ENCODE results near the gene CCSER1.
"Not testable (repeated sequence)": the region's sequence is repeated elsewhere in the genome, so short reads cannot be mapped to it uniquely, and the experiment has no call there.

The CCSER1 gene

GRCh38 chr4:91454111-91454510 lies 1326.9 kb downstream of the CCSER1 start:
- DNase-seq = no peak

GRCh38 chr4:91462566-91462965 lies 1335.4 kb downstream of the CCSER1 start:
- DNase-seq = not testable (repeated sequence)

GRCh38 chr4:91470671-91471070 lies 1343.5 kb downstream of the CCSER1 start:
- DNase-seq = no peak

- DNase-seq = no peak
Measured at GRCh38 chr4:91471280-91471679, 1344.1 kb downstream of the CCSER1 start.

- DNase-seq = no peak
Measured at GRCh38 chr4:91472046-91472445, 1344.9 kb downstream of the CCSER1 start.

- DNase-seq = no peak
Measured at GRCh38 chr4:91485415-91485814, 1358.2 kb downstream of the CCSER1 start.

GRCh38 chr4:91488946-91489345 lies 1361.8 kb downstream of the CCSER1 start:
- DNase-seq = no peak

- DNase-seq = no peak
Measured at GRCh38 chr4:91497892-91498291, 1370.7 kb downstream of the CCSER1 start.

- no peak for DNase-seq
Measured at GRCh38 chr4:91502365-91502764, 1375.2 kb downstream of the CCSER1 start.

GRCh38 chr4:91513326-91513725 lies 1386.1 kb downstream of the CCSER1 start:
- no peak for DNase-seq

GRCh38 chr4:91519155-91519554 lies 1392.0 kb downstream of the CCSER1 start:
- no peak for DNase-seq

- no peak for DNase-seq
Measured at GRCh38 chr4:91525621-91526020, 1398.4 kb downstream of the CCSER1 start.

- DNase-seq = no peak
Measured at GRCh38 chr4:91527056-91527455, 1399.9 kb downstream of the CCSER1 start.

GRCh38 chr4:91567594-91567993 lies 1440.4 kb downstream of the CCSER1 start:
- no peak for DNase-seq

GRCh38 chr4:91577864-91578263 lies 1450.7 kb downstream of the CCSER1 start:
- DNase-seq = no peak

- DNase-seq = no peak
Measured at GRCh38 chr4:91590260-91590659, 1463.1 kb downstream of the CCSER1 start.

- no peak for DNase-seq
Measured at GRCh38 chr4:91592125-91592524, 1464.9 kb downstream of the CCSER1 start.

GRCh38 chr4:91596718-91597117 lies 1469.5 kb downstream of the CCSER1 start:
- DNase-seq = no peak

GRCh38 chr4:91598696-91599095 lies 1471.5 kb downstream of the CCSER1 start:
- DNase-seq = no peak

GRCh38 chr4:91600301-91600700 lies 1473.1 kb downstream of the CCSER1 start:
- no peak for DNase-seq

GRCh38 chr4:91601401-91601800 lies 1474.2 kb downstream of the CCSER1 start:
- no peak for DNase-seq

- no peak for DNase-seq
Measured at GRCh38 chr4:91611782-91612181, 1484.6 kb downstream of the CCSER1 start.

- no peak for DNase-seq
Measured at GRCh38 chr4:91620952-91621351, 1493.8 kb downstream of the CCSER1 start.

- no peak for DNase-seq
Measured at GRCh38 chr4:91621446-91621845, 1494.3 kb downstream of the CCSER1 start.

GRCh38 chr4:91622925-91623602 lies 1495.9 kb downstream of the CCSER1 start:
- DNase-seq = no peak
